Measurements from ENCODE around the gene RUNX1. TPM values are rescaled to one million over a fixed set of nuclear protein-coding genes. Genes with fewer than 3 reads are reported as not detected.

RUNX1 gene
- total and polyA plus RNA-seq, 2 donors (not counting 3 experiments of a cell fraction or from before 2014, with no cell fraction given): 4.6 to 17.9 TPM

DNA sequence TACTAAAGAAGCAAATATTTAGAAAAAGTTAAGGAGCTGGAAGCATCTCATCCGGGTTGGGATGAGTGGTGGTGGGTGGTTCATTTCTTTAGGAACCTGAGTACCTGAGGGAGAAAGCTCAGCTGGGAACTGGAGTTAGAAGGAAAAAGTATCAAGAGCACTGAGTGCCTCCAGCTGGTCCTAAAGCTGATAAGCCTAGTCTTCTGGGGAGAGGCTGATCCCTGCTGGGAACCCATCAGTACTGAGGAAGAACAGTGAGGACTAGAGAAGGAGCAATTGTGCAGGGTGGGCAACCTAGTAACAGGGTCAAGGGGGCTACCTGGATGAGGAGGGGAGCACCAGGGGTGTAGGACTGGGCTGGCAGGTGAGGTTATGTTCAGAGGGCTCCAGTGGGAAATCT is 89.5 kb downstream of the RUNX1 start:
- dilution Hi-C loops (cut with MboI; ENCODE audit: extremely low pct_ligation_motif_present, low sequenced_read_pairs) (no loop called here), intact Hi-C loops (cut with micrococcal nuclease) (no loop called here)
- H3K9me1 ChIP-seq (replicated peaks; ENCODE audit: control insufficient read depth, extremely low read depth, insufficient read depth, low read length): no peaks in the 10 kb centered on the region
- H3K36me3 ChIP-seq (ENCODE audit: control insufficient read depth in 2 of 2, extremely low read depth in 1 of 2, insufficient read depth in 2 of 2, low read length in 2 of 2): no peaks in the 10 kb centered on the region
- no peak overlapping the region for H3K4me3 ChIP-seq (replicated peaks in 1 of 3; ENCODE audit: insufficient read depth in 1 of 3, low read depth in 1 of 3, low read length in 3 of 3)
- peaks cover 4 to 13% of the 10 kb centered on the region in 2 experiments for H3K27me3 ChIP-seq (ENCODE audit: control insufficient read depth in 2 of 2, insufficient read depth in 2 of 2, low read length in 2 of 2)
- DNase-seq (ENCODE audit: low read depth, low spot score) (no peak), FAIRE-seq (no peak)
- ChIA-PET POLR2A (no interaction called here), CTCF (no interaction called here)
- H3K9me3 ChIP-seq (replicated peaks; ENCODE audit: control insufficient read depth, insufficient read depth, low read length): no peaks in the 10 kb centered on the region
- H3K79me2 ChIP-seq (ENCODE audit: control insufficient read depth, insufficient read depth, low read length): no peaks in the 10 kb centered on the region
- H3K4me1 ChIP-seq (ENCODE audit: control insufficient read depth, extremely low read depth, insufficient read depth, low read length): no peaks in the 10 kb centered on the region
- no peak overlapping the region for H3K4me2 ChIP-seq (ENCODE audit: insufficient read depth, low read length)
- no TSS peak for BruUV-seq (replicated peaks)
- H3K9ac ChIP-seq (replicated peaks; ENCODE audit: extremely low read depth, insufficient read depth, low read length): no peak overlapping the region
- H2AFZ ChIP-seq (ENCODE audit: low read depth, low read length): no peak overlapping the region
- no peak for TF ChIP-seq JUN (IDR thresholded peaks at IDR 0.05; ENCODE audit: borderline replicate concordance, insufficient read depth, insufficient read length, low read depth)
- TF ChIP-seq POLR2AphosphoS5 (IDR thresholded peaks at IDR 0.05; ENCODE audit: insufficient read depth, low read depth, low read length): no peak
- TF ChIP-seq MAX (IDR thresholded peaks at IDR 0.05; ENCODE audit: insufficient read depth, insufficient read length): no peak
- no peak for TF ChIP-seq POLR2A (IDR thresholded peaks at IDR 0.05; ENCODE audit: low read depth, low read length)
- H3K27ac ChIP-seq (ENCODE audit: insufficient read depth, low read depth, low read length): no peak overlapping the region
- H4K20me1 ChIP-seq (replicated peaks; ENCODE audit: control insufficient read depth, extremely low read depth, insufficient read depth, low read length): no peaks in the 10 kb centered on the region

- intact Hi-C loops (cut with micrococcal nuclease): no loop called here
- Histone ChIP-seq H3K79me2 (ENCODE audit: control insufficient read depth, insufficient read depth, low read length) (no peaks in the 10 kb centered on the region), H3K4me2 (ENCODE audit: insufficient read depth, low read length) (no peak overlapping the region), H2AFZ (ENCODE audit: low read depth, low read length) (no peak overlapping the region), H3K27ac (ENCODE audit: insufficient read depth, low read depth, low read length) (no peak overlapping the region), H4K20me1 (replicated peaks; ENCODE audit: control insufficient read depth, extremely low read depth, insufficient read depth, low read length) (no peaks in the 10 kb centered on the region), H3K27me3 (ENCODE audit: control insufficient read depth in 2 of 2, insufficient read depth in 2 of 2, low read length in 2 of 2) (peaks cover 13 to 19% of the 10 kb centered on the region in 2 experiments), H3K9me1 (replicated peaks; ENCODE audit: control insufficient read depth, extremely low read depth, insufficient read depth, low read length) (no peaks in the 10 kb centered on the region), H3K9ac (replicated peaks; ENCODE audit: extremely low read depth, insufficient read depth, low read length) (no peak overlapping the region), H3K4me3 (replicated peaks in 1 of 3; ENCODE audit: insufficient read depth in 1 of 3, low read depth in 1 of 3, low read length in 3 of 3) (no peak overlapping the region), H3K4me1 (ENCODE audit: control insufficient read depth, extremely low read depth, insufficient read depth, low read length) (no peaks in the 10 kb centered on the region), H3K9me3 (replicated peaks; ENCODE audit: control insufficient read depth, insufficient read depth, low read length) (no peaks in the 10 kb centered on the region), H3K36me3 (ENCODE audit: control insufficient read depth in 2 of 2, extremely low read depth in 1 of 2, insufficient read depth in 2 of 2, low read length in 2 of 2) (no peaks in the 10 kb centered on the region)
- ChIA-PET CTCF (no interaction called here), POLR2A (no interaction called here)
- BruUV-seq (replicated peaks): no TSS peak
- no peak for TF ChIP-seq MYC (IDR thresholded peaks at IDR 0.05; ENCODE audit: low read depth, low read length)
- TF ChIP-seq FOS (IDR thresholded peaks at IDR 0.05; ENCODE audit: borderline replicate concordance, insufficient read depth, low read length): no peak
- no peak for TF ChIP-seq CTCF (IDR thresholded peaks at IDR 0.05; ENCODE audit: extremely low read depth in 1 of 2, insufficient read depth in 1 of 2, low read depth in 1 of 2, low read length in 2 of 2)
- no peak for TF ChIP-seq MAX (IDR thresholded peaks at IDR 0.05; ENCODE audit: insufficient read depth, insufficient read length)
- TF ChIP-seq JUN (IDR thresholded peaks at IDR 0.05; ENCODE audit: borderline replicate concordance, insufficient read depth, insufficient read length, low read depth): no peak
- DNase-seq (ENCODE audit: low read depth, low spot score): no peak
- dilution Hi-C loops (cut with MboI; ENCODE audit: extremely low pct_ligation_motif_present, low sequenced_read_pairs): no loop called here
- FAIRE-seq: no peak
Observed at GRCh38 chr21:34958040-34958439, 91.1 kb downstream of the RUNX1 start.

Data from endothelial cell of umbilical vein (primary cell).